HG03095 (cell line): Measurements from ENCODE around the gene DYRK1B.
"Not testable (repeated sequence)": the region's sequence is repeated elsewhere in the genome, so short reads cannot be mapped to it uniquely, and the experiment has no call there.

Source experiments
- ATAC-seq: cut with Tn5 transposase; IDR thresholded peaks from one replicate; pipeline ENCODE4 v1.9.1; 2021; ENCODE audit warnings: moderate library complexity; ENCODE audit not compliant: unreplicated experiment

The DYRK1B gene

GRCh38 chr19:39833464-39834286 lies at the start of gene DYRK1B:
Gene DYRK1B (minus strand): TSS chr19:39834162. CDS start chr19:39831867, 2,295 bp downstream.
- ATAC-seq: peak; percentile 80

- not testable (repeated sequence) for ATAC-seq
Observed at GRCh38 chr19:39882645-39883044, 48.7 kb upstream of the DYRK1B start.

- not testable (repeated sequence) for ATAC-seq
Observed at GRCh38 chr19:39881495-39882110, 47.6 kb upstream of the DYRK1B start.

- not testable (repeated sequence) for ATAC-seq
Observed at GRCh38 chr19:39880241-39880640, 46.3 kb upstream of the DYRK1B start.

- ATAC-seq: not testable (repeated sequence)
Observed at GRCh38 chr19:39879796-39880195, 45.8 kb upstream of the DYRK1B start.

GRCh38 chr19:39878866-39879265 lies 44.9 kb upstream of the DYRK1B start:
- ATAC-seq: not testable (repeated sequence)

GRCh38 chr19:39878398-39878797 lies 44.4 kb upstream of the DYRK1B start:
- no peak for ATAC-seq

GRCh38 chr19:39877982-39878381 lies 44.0 kb upstream of the DYRK1B start:
- ATAC-seq: not testable (repeated sequence)

- not testable (repeated sequence) for ATAC-seq
Observed at GRCh38 chr19:39877488-39877887, 43.5 kb upstream of the DYRK1B start.

GRCh38 chr19:39876486-39876885 lies 42.5 kb upstream of the DYRK1B start:
- ATAC-seq: not testable (repeated sequence)

- not testable (repeated sequence) for ATAC-seq
Observed at GRCh38 chr19:39875401-39875864, 41.5 kb upstream of the DYRK1B start.

GRCh38 chr19:39874404-39874803 lies 40.4 kb upstream of the DYRK1B start:
- ATAC-seq: no peak

- ATAC-seq: no peak
Observed at GRCh38 chr19:39873385-39873784, 39.4 kb upstream of the DYRK1B start.

- ATAC-seq: no peak
Observed at GRCh38 chr19:39871886-39872866, 38.2 kb upstream of the DYRK1B start.

GRCh38 chr19:39871362-39871761 lies 37.4 kb upstream of the DYRK1B start:
- ATAC-seq: no peak

GRCh38 chr19:39870171-39870971 lies 36.4 kb upstream of the DYRK1B start:
- ATAC-seq: no peak

- ATAC-seq: no peak
Observed at GRCh38 chr19:39867952-39868351, 34.0 kb upstream of the DYRK1B start.

GRCh38 chr19:39867133-39867532 lies 33.2 kb upstream of the DYRK1B start:
- ATAC-seq: no peak

GRCh38 chr19:39865953-39866352 lies 32.0 kb upstream of the DYRK1B start:
- ATAC-seq: no peak

GRCh38 chr19:39865186-39865585 lies 31.2 kb upstream of the DYRK1B start:
- no peak for ATAC-seq
